A549 (cell line): ENCODE results near the gene TMEM63C. TPM values are rescaled to one million over a fixed set of nuclear protein-coding genes. Genes with fewer than 3 reads are reported as not detected.

Experiments
- ATAC-seq, 2 experiments: fragments of 200-7000 bp in 1 of 2; fragments of >200 bp in 1 of 2; cut with Nextera tagmentation in 1 of 2; cut with Tn5 transposase in 1 of 2; 3 replicates each; pipeline versions ENCODE4 v1.8.0 to v1.9.1; 2018 to 2020; ENCODE audit warnings: mild to moderate bottlenecking in 1 of 2, moderate library complexity in 1 of 2
- CTCF ChIA-PET: fragments of 300-600 bp; sonication (Branson Sonifier 250); formaldehyde crosslinking; extraction: SDS; loops from one replicate; lab custom pipeline; 2021; ENCODE audit warnings: antibody characterized with exemption, inconsistent platforms; lab: Yijun Ruan, JAX
- POLR2A ChIA-PET: fragments of 350-600 bp; formaldehyde crosslinking; extraction: SDS; loops from one replicate; lab custom pipeline; 2021; ENCODE audit warnings: antibody characterized with exemption, inconsistent platforms; lab: Yijun Ruan, JAX
- DNase-seq, 2 experiments: peaks; one replicate each; pipeline versions ENCODE4 v3.0.0 to v3.0.0-alpha.2; 2011 to 2016; ENCODE audit warnings: low read depth in 1 of 2, low spot score in 1 of 2
- FAIRE-seq: peaks from 2 replicates; lab custom pipeline; 2011; peaks lifted over from hg19 to GRCh38; lab: Jason Lieb, UNC
- H3K27ac ChIP-seq, 2 experiments: fragments of >200 bp; sonication (Bioruptor Twin); formaldehyde crosslinking; 3 replicates each; pipeline ENCODE4 v1.5.1; 2016 to 2017
- H3K4me1 ChIP-seq: fragments of >200 bp; sonication (Bioruptor Twin); formaldehyde crosslinking; 3 replicates; pipeline ENCODE4 v1.6.1; 2016
- H3K4me2 ChIP-seq: fragments of >200 bp; sonication (Bioruptor Twin); formaldehyde crosslinking; 3 replicates; pipeline ENCODE4 v1.6.1; 2016
- H3K4me3 ChIP-seq: fragments of >200 bp; sonication (Bioruptor Twin); formaldehyde crosslinking; 3 replicates; pipeline ENCODE4 v1.5.1; 2016
- H3K9me3 ChIP-seq: fragments of >200 bp; sonication (Bioruptor Twin); formaldehyde crosslinking; 3 replicates; pipeline ENCODE4 v1.6.1; 2016
- CBX8 ChIP-seq: fragments of 200-600 bp; sonication (generic); IDR thresholded peaks from 2 replicates; pipeline ENCODE4 v1.6.1; 2016
- CHD4 ChIP-seq: fragments of 200-600 bp; sonication (generic); IDR thresholded peaks from 2 replicates; pipeline ENCODE4 v1.6.1; 2016; ENCODE audit warnings: antibody characterized with exemption, mild to moderate bottlenecking, borderline replicate concordance
- EP300 ChIP-seq, 2 experiments: fragments of >200 bp; sonication (Bioruptor Twin); formaldehyde crosslinking; IDR thresholded peaks; 2 replicates in 1 of 2; 3 replicates in 1 of 2; pipeline ENCODE4 v1.6.1; 2016 to 2017
- ESRRA ChIP-seq: fragments of 150-350 bp; IDR thresholded peaks from 2 replicates; pipeline ENCODE4 v1.6.1; 2014; ENCODE audit warnings: mild to moderate bottlenecking, low read length, borderline replicate concordance
- FOSB ChIP-seq: fragments of 250-450 bp; sonication (Bioruptor Pico); IDR thresholded peaks from 2 replicates; pipeline ENCODE4 v1.5.0; 2020; ENCODE audit warnings: mild to moderate bottlenecking, moderate library complexity
- FOXS1 ChIP-seq: fragments of 250-450 bp; sonication (Bioruptor Pico); IDR thresholded peaks from 2 replicates; pipeline ENCODE4 v1.5.0; 2020; ENCODE audit warnings: mild to moderate bottlenecking, moderate library complexity
- GATA3 ChIP-seq: IDR thresholded peaks from 2 replicates; pipeline ENCODE4 v1.6.1; 2012; ENCODE audit warnings: borderline replicate concordance
- HEYL ChIP-seq: fragments of 250-450 bp; sonication (Bioruptor Pico); IDR thresholded peaks from 2 replicates; pipeline ENCODE4 v1.8.0; 2021; ENCODE audit warnings: mild to moderate bottlenecking, moderate library complexity
- HOXB5 ChIP-seq: fragments of 250-450 bp; sonication (Bioruptor Pico); IDR thresholded peaks from 2 replicates; pipeline ENCODE4 v1.5.0; 2020; ENCODE audit warnings: mild to moderate bottlenecking, moderate library complexity
- JUN ChIP-seq, 2 experiments: fragments of >200 bp; sonication (Bioruptor Twin); formaldehyde crosslinking; IDR thresholded peaks; 2 replicates in 1 of 2; 3 replicates in 1 of 2; pipeline ENCODE4 v1.6.1; 2016 to 2017
- JUNB ChIP-seq: fragments of >200 bp; sonication (Bioruptor Twin); formaldehyde crosslinking; IDR thresholded peaks from 2 replicates; pipeline ENCODE4 v1.6.1; 2016
- MAZ ChIP-seq: fragments of 150-350 bp; IDR thresholded peaks from 2 replicates; pipeline ENCODE4 v1.6.1; 2014; ENCODE audit warnings: antibody characterized with exemption, low read depth, low read length, borderline replicate concordance
- NFE2L2 ChIP-seq: fragments of 150-350 bp; conservative IDR thresholded peaks from 2 replicates; pipeline ENCODE4 v1.6.1; 2014; ENCODE audit warnings: low read length
- NPAS2 ChIP-seq: fragments of 250-450 bp; sonication (Bioruptor Pico); IDR thresholded peaks from 2 replicates; pipeline ENCODE4 v1.8.0; 2022; ENCODE audit warnings: mild to moderate bottlenecking, moderate library complexity, borderline replicate concordance
- PHF8 ChIP-seq: fragments of 200-600 bp; sonication (generic); IDR thresholded peaks from 2 replicates; pipeline ENCODE4 v1.6.1; 2016; ENCODE audit warnings: low read depth, mild to moderate bottlenecking, antibody characterized with exemption, moderate library complexity, borderline replicate concordance
- POLR2A ChIP-seq: IDR thresholded peaks from 2 replicates; pipeline ENCODE4 v1.6.1; 2012; ENCODE audit warnings: mild to moderate bottlenecking, low read length
- RAD21 ChIP-seq, 2 experiments: fragments of >200 bp in 1 of 2; sonication (Bioruptor Twin) in 1 of 2; formaldehyde crosslinking in 1 of 2; IDR thresholded peaks in 1 of 2; conservative IDR thresholded peaks in 1 of 2; 2 replicates in 1 of 2; 3 replicates in 1 of 2; pipeline ENCODE4 v1.6.1; 2012 to 2018; ENCODE audit warnings: inconsistent platforms in 1 of 2
- RCOR1 ChIP-seq: fragments of 150-350 bp; IDR thresholded peaks from 2 replicates; pipeline ENCODE4 v1.6.1; 2014; ENCODE audit warnings: antibody characterized with exemption, low read length, low read depth
- RFX5 ChIP-seq: fragments of 450-650 bp; IDR thresholded peaks from 2 replicates; pipeline ENCODE4 v1.7.1; 2014; ENCODE audit warnings: antibody characterized with exemption, mild to moderate bottlenecking, moderate library complexity
- RNF2 ChIP-seq: fragments of 200-600 bp; sonication (generic); IDR thresholded peaks from 2 replicates; pipeline ENCODE4 v1.6.1; 2016; ENCODE audit warnings: low read depth, mild to moderate bottlenecking, antibody characterized with exemption, moderate library complexity, borderline replicate concordance
- TP53 ChIP-seq: fragments of 250-450 bp; sonication (Bioruptor Pico); IDR thresholded peaks from 2 replicates; pipeline ENCODE4 v1.5.0; 2021; ENCODE audit warnings: mild to moderate bottlenecking, moderate library complexity
- ZFP36 ChIP-seq: fragments of 450-650 bp; IDR thresholded peaks from 2 replicates; pipeline ENCODE4 v1.6.1; 2014; ENCODE audit warnings: borderline replicate concordance; ENCODE audit not compliant: partially characterized antibody
- ZSCAN20 ChIP-seq: fragments of 250-450 bp; sonication (Bioruptor Pico); IDR thresholded peaks from 2 replicates; pipeline ENCODE4 v1.8.0; 2022; ENCODE audit warnings: mild to moderate bottlenecking, moderate library complexity
- WGBS: methylation state at CpG from one replicate; pipeline ENCODE4 v1.1.6; 2017; ENCODE audit errors: missing lambda C conversion rate; 5-methylcytosine and 5-hydroxymethylcytosine counted together
- polyA plus RNA-seq, 4 experiments: library from polyadenylated mRNA; depleted of rRNA in 3 of 4; stranded (reverse); fragments of >200 nt; fragmentation: RNase III in 1 of 4; extraction: RNeasy Plus Mini Kit Qiagen cat#74134 plus additional on column Dnase treatment in 1 of 4; gene quantifications; 2 replicates in 3 of 4; 3 replicates in 1 of 4; pipeline ENCODE4 v1.2.3, GENCODE V29; 2011 to 2017
- TF ChIP-seq, protein P1 (sequence below): fragments of 200-600 bp; sonication (generic); IDR thresholded peaks from 2 replicates; pipeline ENCODE4 v1.6.1; 2016; ENCODE audit warnings: antibody characterized with exemption, mild to moderate bottlenecking, moderate library complexity
- TF ChIP-seq, protein P2 (sequence below): fragments of >200 bp; sonication (Bioruptor Twin); formaldehyde crosslinking; IDR thresholded peaks from 3 replicates; pipeline ENCODE4 v1.5.1; 2016
- TF ChIP-seq, protein P3 (sequence below): fragments of >200 bp; sonication (Bioruptor Twin); formaldehyde crosslinking; IDR thresholded peaks from 3 replicates; pipeline ENCODE4 v1.6.1; 2016

The TMEM63C gene
- polyA plus RNA-seq, 2 of the 4 experiments (the other 2 are of a cell fraction) = 0.43 to 0.57 TPM

DNA sequence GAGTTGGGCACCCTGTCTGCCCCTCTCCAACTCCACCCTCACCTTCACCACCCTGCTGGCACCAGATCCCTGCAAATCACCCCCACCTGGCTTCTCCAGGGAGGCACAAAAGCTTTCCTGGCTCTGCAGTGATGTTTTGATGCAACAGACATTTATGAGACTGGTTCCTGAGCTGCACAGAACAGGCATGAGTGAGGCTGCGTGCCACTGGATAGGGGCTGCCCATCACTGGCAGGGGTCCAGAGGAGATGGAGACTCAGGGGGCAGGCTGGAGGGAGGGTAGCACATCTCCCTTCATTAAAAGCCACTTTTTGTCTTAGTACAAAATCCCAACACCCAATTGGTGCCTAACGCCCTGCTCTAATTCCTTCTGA lies 22.7 kb upstream of the TMEM63C start:
- CTCF ChIA-PET = no interaction called here
- Histone ChIP-seq H3K27ac (peak overlapping the region; percentile 73 to 90), H3K4me1 (peaks cover 12% of the 10 kb centered on the region)
- FAIRE-seq = no peak
- no peak for TF ChIP-seq PHF8
- TF ChIP-seq ESRRA = no peak
- no peak for TF ChIP-seq NFE2L2
- no peak for TF ChIP-seq FOSB (CRISPR knock-in tag)
- TF ChIP-seq FOXS1 = no peak
- no peak for TF ChIP-seq TP53
- TF ChIP-seq ZFP36 = no peak
- TF ChIP-seq MAZ = no peak
- TF ChIP-seq CHD4 = no peak
- TF ChIP-seq RCOR1 = no peak
- no peak for TF ChIP-seq CBX8
- TF ChIP-seq, protein P1, sequence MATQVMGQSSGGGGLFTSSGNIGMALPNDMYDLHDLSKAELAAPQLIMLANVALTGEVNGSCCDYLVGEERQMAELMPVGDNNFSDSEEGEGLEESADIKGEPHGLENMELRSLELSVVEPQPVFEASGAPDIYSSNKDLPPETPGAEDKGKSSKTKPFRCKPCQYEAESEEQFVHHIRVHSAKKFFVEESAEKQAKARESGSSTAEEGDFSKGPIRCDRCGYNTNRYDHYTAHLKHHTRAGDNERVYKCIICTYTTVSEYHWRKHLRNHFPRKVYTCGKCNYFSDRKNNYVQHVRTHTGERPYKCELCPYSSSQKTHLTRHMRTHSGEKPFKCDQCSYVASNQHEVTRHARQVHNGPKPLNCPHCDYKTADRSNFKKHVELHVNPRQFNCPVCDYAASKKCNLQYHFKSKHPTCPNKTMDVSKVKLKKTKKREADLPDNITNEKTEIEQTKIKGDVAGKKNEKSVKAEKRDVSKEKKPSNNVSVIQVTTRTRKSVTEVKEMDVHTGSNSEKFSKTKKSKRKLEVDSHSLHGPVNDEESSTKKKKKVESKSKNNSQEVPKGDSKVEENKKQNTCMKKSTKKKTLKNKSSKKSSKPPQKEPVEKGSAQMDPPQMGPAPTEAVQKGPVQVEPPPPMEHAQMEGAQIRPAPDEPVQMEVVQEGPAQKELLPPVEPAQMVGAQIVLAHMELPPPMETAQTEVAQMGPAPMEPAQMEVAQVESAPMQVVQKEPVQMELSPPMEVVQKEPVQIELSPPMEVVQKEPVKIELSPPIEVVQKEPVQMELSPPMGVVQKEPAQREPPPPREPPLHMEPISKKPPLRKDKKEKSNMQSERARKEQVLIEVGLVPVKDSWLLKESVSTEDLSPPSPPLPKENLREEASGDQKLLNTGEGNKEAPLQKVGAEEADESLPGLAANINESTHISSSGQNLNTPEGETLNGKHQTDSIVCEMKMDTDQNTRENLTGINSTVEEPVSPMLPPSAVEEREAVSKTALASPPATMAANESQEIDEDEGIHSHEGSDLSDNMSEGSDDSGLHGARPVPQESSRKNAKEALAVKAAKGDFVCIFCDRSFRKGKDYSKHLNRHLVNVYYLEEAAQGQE = no peak
- no peak for TF ChIP-seq GATA3
- TF ChIP-seq POLR2A = no peak
- no peak for TF ChIP-seq HEYL (CRISPR knock-in tag)
- no peak for TF ChIP-seq RAD21 (conservative IDR thresholded peaks at IDR 0.05 in 1 of 2, IDR thresholded peaks at IDR 0.05 in 1 of 2)
- TF ChIP-seq RFX5 = no peak
- TF ChIP-seq EP300 (IDR thresholded peaks at IDR 0.05) = no peak
- TF ChIP-seq, protein P2, sequence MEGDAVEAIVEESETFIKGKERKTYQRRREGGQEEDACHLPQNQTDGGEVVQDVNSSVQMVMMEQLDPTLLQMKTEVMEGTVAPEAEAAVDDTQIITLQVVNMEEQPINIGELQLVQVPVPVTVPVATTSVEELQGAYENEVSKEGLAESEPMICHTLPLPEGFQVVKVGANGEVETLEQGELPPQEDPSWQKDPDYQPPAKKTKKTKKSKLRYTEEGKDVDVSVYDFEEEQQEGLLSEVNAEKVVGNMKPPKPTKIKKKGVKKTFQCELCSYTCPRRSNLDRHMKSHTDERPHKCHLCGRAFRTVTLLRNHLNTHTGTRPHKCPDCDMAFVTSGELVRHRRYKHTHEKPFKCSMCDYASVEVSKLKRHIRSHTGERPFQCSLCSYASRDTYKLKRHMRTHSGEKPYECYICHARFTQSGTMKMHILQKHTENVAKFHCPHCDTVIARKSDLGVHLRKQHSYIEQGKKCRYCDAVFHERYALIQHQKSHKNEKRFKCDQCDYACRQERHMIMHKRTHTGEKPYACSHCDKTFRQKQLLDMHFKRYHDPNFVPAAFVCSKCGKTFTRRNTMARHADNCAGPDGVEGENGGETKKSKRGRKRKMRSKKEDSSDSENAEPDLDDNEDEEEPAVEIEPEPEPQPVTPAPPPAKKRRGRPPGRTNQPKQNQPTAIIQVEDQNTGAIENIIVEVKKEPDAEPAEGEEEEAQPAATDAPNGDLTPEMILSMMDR = no peak
- TF ChIP-seq, all 56 proteins: peak for 0
- no peak overlapping the region for H3K4me3 ChIP-seq
- H3K9me3 ChIP-seq = no peaks in the 10 kb centered on the region
- POLR2A ChIA-PET = no interaction called here
- no peak overlapping the region; the same call in 2 of the 3 replicates for H3K4me2 ChIP-seq
- peak; percentile 14 to 23; a peak in 3 of 6 replicates for ATAC-seq
- 96% methylated on average over 2 of the region's 2 CpGs for WGBS
- DNase-seq = no peak

DNA sequence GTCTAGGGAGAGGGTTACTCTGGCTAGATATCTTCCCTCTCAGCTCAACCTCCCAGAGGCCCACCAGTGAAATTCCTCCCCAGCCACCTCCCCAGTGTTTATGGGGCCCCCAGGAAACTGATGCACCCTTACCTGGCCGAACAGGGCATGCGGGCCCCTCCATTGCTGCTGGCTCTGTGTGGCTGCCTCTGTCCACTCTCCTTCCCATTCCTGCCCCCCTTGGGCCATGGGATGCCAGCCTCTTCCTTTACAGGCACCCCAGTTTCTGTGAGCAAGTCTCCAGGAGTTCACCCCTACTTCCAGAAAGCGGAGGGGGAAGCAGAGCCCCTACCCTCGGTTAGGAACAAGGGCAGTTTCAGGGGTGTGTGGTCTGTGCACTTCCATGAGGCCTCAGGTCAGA lies 20.6 kb upstream of the TMEM63C start:
- FAIRE-seq = no peak

More for the DNA sequence above, 20.6 kb upstream of the TMEM63C start:
- Histone ChIP-seq H3K9me3 (no peaks in the 10 kb centered on the region), H3K4me3 (no peak overlapping the region), H3K27ac (no peak overlapping the region), H3K4me2 (no peak overlapping the region), H3K4me1 (peaks cover 12% of the 10 kb centered on the region)
- POLR2A ChIA-PET = no interaction called here
- TF ChIP-seq FOXS1 (no peak), NPAS2 (CRISPR knock-in tag) (no peak), HOXB5 (CRISPR knock-in tag) (no peak), RCOR1 (no peak), JUN (IDR thresholded peaks at IDR 0.05) (no peak), JUNB (no peak), POLR2A (no peak), ESRRA (no peak), RNF2 (no peak), ZSCAN20 (CRISPR knock-in tag) (no peak)
- TF ChIP-seq, protein P3, sequence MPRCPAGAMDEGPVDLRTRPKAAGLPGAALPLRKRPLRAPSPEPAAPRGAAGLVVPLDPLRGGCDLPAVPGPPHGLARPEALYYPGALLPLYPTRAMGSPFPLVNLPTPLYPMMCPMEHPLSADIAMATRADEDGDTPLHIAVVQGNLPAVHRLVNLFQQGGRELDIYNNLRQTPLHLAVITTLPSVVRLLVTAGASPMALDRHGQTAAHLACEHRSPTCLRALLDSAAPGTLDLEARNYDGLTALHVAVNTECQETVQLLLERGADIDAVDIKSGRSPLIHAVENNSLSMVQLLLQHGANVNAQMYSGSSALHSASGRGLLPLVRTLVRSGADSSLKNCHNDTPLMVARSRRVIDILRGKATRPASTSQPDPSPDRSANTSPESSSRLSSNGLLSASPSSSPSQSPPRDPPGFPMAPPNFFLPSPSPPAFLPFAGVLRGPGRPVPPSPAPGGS = no peak
- WGBS = 60% methylated on average over 4 of the region's 4 CpGs
- ATAC-seq = no peak
- CTCF ChIA-PET = interaction anchor here (1.3 to 1.7 kb wide), 2 partner anchors 10 to 12 kb away, joined by 6 read pairs; no protein-coding TSS in a partner anchor
- DNase-seq = no peak
